Measurements from ENCODE around the gene AK5. TPM values are rescaled to one million over a fixed set of nuclear protein-coding genes. Genes with fewer than 3 reads are reported as not detected.

Gene AK5
- total RNA-seq, 2 experiments from 2014 or later: 5.6 to 7.0 TPM

DNA sequence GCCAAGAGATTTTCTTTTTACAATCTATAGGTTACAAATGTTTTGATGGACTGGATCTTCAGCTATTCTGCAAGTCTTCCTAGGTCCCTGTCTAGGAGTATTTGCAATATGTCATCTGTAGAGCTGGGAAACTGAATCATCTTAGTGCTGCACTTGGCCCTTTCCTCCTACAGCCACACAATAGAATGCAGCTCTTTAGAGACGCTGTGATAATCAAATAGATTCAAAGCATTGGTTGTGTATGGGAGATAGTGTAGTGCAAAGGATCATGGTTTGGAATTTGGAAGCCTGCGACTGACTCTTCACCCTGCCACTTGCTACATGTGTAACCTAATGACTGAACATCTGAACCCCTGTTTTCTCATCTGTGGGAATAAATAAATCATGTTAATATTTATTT is 93.7 kb downstream of the AK5 start:
- DNase-seq: no peak
- no peaks in the 10 kb centered on the region for H3K27me3 Mint-ChIP-seq
- H3K4me3 Mint-ChIP-seq: no peak overlapping the region
- no peaks in the 10 kb centered on the region for H3K36me3 Mint-ChIP-seq (ENCODE audit: low read depth)
- peaks cover 22% of the 10 kb centered on the region for H3K4me1 Mint-ChIP-seq
- ChIA-PET CTCF (no interaction called here), POLR2A (no interaction called here)
- peaks cover 3% of the 10 kb centered on the region for H3K9me3 Mint-ChIP-seq
- H3K27ac Mint-ChIP-seq: no peak overlapping the region

DNA sequence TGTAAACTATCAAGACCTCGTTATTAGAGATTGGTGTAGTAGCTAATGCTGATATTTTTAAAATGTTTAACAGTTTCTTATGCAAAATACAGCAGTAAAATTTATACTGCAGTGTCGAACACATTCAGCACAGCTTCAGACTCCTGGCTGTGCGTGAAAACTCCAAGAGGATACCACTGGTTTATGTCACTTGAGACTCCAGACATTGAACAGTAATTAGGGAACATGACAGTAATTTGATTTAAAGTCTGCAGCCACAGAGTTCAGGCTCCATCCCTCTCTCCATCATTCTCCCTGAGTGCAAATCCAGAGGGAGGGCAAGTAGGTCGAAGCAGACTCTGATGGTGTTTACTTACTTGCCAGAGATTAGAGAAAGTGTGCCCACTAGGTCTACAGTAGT is 94.2 kb downstream of the AK5 start:
- peaks cover 3% of the 10 kb centered on the region for H3K9me3 Mint-ChIP-seq
- H3K4me1 Mint-ChIP-seq: peaks cover 19% of the 10 kb centered on the region
- no peaks in the 10 kb centered on the region for H3K27me3 Mint-ChIP-seq
- POLR2A ChIA-PET: no interaction called here
- no peak overlapping the region for H3K27ac Mint-ChIP-seq
- no peaks in the 10 kb centered on the region for H3K36me3 Mint-ChIP-seq (ENCODE audit: low read depth)
- H3K4me3 Mint-ChIP-seq: no peak overlapping the region
- CTCF ChIA-PET: no interaction called here
- DNase-seq: no peak

GRCh38 chr1:77378723-77379535 is 97.1 kb downstream of the AK5 start:
- DNase-seq: no peak
- no peaks in the 10 kb centered on the region for H3K9me3 Mint-ChIP-seq
- H3K36me3 Mint-ChIP-seq (ENCODE audit: low read depth): no peaks in the 10 kb centered on the region
- no peak overlapping the region for H3K4me3 Mint-ChIP-seq
- POLR2A ChIA-PET: no interaction called here
- no peaks in the 10 kb centered on the region for H3K27me3 Mint-ChIP-seq
- H3K27ac Mint-ChIP-seq: no peak overlapping the region
- H3K4me1 Mint-ChIP-seq: peaks cover 14% of the 10 kb centered on the region
- CTCF ChIA-PET: no interaction called here

DNA sequence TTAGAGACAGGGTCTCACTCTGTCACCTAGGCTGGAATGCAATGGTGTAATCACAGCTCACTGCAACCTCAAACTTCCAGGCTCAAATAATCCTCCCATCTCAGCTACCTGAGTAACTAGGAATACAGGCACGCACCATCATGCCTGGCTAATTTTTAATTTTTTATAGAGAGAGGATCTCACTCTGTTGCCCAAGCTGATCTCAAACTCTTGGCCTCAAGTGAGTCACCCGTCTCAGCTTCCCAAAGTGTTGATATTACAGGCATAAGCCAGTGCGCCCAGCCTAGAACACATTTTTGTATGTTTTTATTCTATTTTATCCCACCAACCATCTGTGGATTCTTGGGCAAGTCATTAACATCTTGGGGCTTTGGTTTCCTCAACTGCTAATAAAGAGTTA is 100.5 kb downstream of the AK5 start:
- POLR2A ChIA-PET: no interaction called here
- Mint-ChIP-seq H3K4me3 (no peak overlapping the region), H3K36me3 (ENCODE audit: low read depth) (no peaks in the 10 kb centered on the region), H3K4me1 (peaks cover 17% of the 10 kb centered on the region), H3K27me3 (no peaks in the 10 kb centered on the region), H3K27ac (no peak overlapping the region), H3K9me3 (no peaks in the 10 kb centered on the region)
- DNase-seq: no peak
- CTCF ChIA-PET: no interaction called here

DNA sequence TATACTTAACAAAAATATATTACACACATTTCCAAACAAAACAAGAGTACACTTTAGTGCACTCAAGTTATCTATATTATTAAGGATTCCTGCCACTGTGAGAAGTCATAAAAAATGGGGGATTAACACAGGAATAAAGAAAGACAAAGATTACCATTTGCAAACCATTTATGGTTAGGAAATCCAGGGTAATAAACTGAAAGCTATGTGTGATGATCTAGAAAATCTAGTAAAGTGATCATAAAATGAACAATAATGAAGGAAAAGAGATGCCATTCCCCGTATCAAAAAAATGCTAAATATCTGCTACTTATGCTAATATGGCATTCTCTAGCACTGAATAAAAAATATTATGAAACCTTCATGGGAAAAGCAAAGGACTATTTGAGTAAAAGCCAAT is 101.4 kb downstream of the AK5 start:
- DNase-seq: no peak
- H3K9me3 Mint-ChIP-seq: no peaks in the 10 kb centered on the region
- ChIA-PET CTCF (no interaction called here), POLR2A (no interaction called here)
- H3K36me3 Mint-ChIP-seq (ENCODE audit: low read depth): no peaks in the 10 kb centered on the region
- no peak overlapping the region for H3K4me3 Mint-ChIP-seq
- H3K27me3 Mint-ChIP-seq: no peaks in the 10 kb centered on the region
- H3K4me1 Mint-ChIP-seq: peaks cover 21% of the 10 kb centered on the region
- H3K27ac Mint-ChIP-seq: no peak overlapping the region

DNA sequence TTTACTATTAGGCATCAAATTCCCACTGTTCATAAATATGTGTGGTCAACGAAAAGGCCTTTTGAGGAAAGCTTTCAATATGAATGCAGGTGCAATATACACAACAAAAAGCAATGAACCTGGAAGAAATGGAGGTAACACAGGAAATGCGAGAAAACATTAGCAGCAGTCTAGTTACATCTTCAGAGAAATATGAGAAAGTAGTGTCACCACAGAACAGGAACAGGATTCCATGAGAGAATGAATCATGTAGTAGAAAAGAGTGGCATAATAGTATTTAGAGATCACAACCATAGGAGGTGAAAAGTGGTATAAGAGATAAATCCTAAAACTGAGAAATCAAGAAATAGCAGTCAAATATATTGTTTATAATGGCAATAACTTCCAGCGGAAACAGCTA is 103.7 kb downstream of the AK5 start:
- ChIA-PET CTCF (no interaction called here), POLR2A (no interaction called here)
- Mint-ChIP-seq H3K9me3 (no peaks in the 10 kb centered on the region), H3K27ac (no peak overlapping the region), H3K4me3 (no peak overlapping the region), H3K36me3 (ENCODE audit: low read depth) (no peaks in the 10 kb centered on the region), H3K27me3 (no peaks in the 10 kb centered on the region), H3K4me1 (peaks cover 11% of the 10 kb centered on the region)
- no peak for DNase-seq

GRCh38 chr1:77386276-77386675 is 104.5 kb downstream of the AK5 start:
- CTCF ChIA-PET: no interaction called here
- Mint-ChIP-seq H3K27me3 (no peaks in the 10 kb centered on the region), H3K27ac (no peak overlapping the region), H3K4me1 (peaks cover 11% of the 10 kb centered on the region), H3K4me3 (no peak overlapping the region), H3K36me3 (ENCODE audit: low read depth) (no peaks in the 10 kb centered on the region), H3K9me3 (no peaks in the 10 kb centered on the region)
- DNase-seq: no peak
- POLR2A ChIA-PET: no interaction called here

DNA sequence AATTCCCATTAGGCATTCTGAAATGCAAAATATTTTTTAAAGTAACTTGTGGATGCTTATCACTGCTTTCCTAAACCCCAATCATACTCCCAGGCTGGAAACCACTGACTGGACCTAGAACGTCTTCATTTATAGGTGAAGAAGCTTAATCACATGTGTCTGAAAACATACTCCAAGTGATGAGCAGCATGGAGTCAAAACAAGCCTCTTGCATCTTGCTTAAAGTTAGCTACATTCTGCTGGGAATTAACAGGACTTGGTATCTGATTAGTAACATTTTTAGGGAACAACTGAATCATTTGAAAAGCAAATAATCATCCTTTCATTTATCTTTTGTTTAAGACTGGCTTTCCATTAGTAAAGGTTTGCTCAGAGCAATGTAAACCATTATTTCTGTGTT is 105.7 kb downstream of the AK5 start:
- no peak for DNase-seq
- CTCF ChIA-PET: interaction anchor here (0.5 kb wide), 1 partner anchor 803 kb away, joined by 3 read pairs; no protein-coding TSS in a partner anchor
- Mint-ChIP-seq H3K4me3 (no peak overlapping the region), H3K36me3 (ENCODE audit: low read depth) (no peaks in the 10 kb centered on the region), H3K9me3 (no peaks in the 10 kb centered on the region), H3K4me1 (peaks cover 11% of the 10 kb centered on the region), H3K27ac (no peak overlapping the region), H3K27me3 (no peaks in the 10 kb centered on the region)
- POLR2A ChIA-PET: no interaction called here

- H3K4me1 Mint-ChIP-seq: peaks cover 11% of the 10 kb centered on the region
- H3K27me3 Mint-ChIP-seq: no peaks in the 10 kb centered on the region
- POLR2A ChIA-PET: no interaction called here
- H3K36me3 Mint-ChIP-seq (ENCODE audit: low read depth): no peaks in the 10 kb centered on the region
- DNase-seq: no peak
- H3K27ac Mint-ChIP-seq: no peak overlapping the region
- CTCF ChIA-PET: no interaction called here
- H3K9me3 Mint-ChIP-seq: no peaks in the 10 kb centered on the region
- no peak overlapping the region for H3K4me3 Mint-ChIP-seq
These were observed 106.8 kb downstream of the AK5 start for GRCh38 chr1:77388661-77389060.

GRCh38 chr1:77392486-77392885 is 110.7 kb downstream of the AK5 start:
- no peaks in the 10 kb centered on the region for H3K27me3 Mint-ChIP-seq
- no peaks in the 10 kb centered on the region for H3K36me3 Mint-ChIP-seq (ENCODE audit: low read depth)
- DNase-seq: no peak
- no peaks in the 10 kb centered on the region for H3K9me3 Mint-ChIP-seq
- H3K27ac Mint-ChIP-seq: no peak overlapping the region
- peaks cover 7% of the 10 kb centered on the region for H3K4me1 Mint-ChIP-seq
- no peak overlapping the region for H3K4me3 Mint-ChIP-seq
- ChIA-PET CTCF (interaction anchor here (0.8 kb wide), 1 partner anchor 19 kb away, joined by 4 read pairs; no protein-coding TSS in a partner anchor), POLR2A (no interaction called here)

- no peak overlapping the region for H3K4me3 Mint-ChIP-seq
- no peaks in the 10 kb centered on the region for H3K36me3 Mint-ChIP-seq (ENCODE audit: low read depth)
- H3K9me3 Mint-ChIP-seq: no peaks in the 10 kb centered on the region
- ChIA-PET POLR2A (no interaction called here), CTCF (interaction anchor here (0.7 kb wide), 1 partner anchor 156 kb away, joined by 3 read pairs; no protein-coding TSS in a partner anchor)
- DNase-seq: no peak
- no peaks in the 10 kb centered on the region for H3K27me3 Mint-ChIP-seq
- H3K4me1 Mint-ChIP-seq: no peaks in the 10 kb centered on the region
- H3K27ac Mint-ChIP-seq: no peak overlapping the region
These were observed 112.3 kb downstream of the AK5 start for GRCh38 chr1:77394166-77394565.

DNA sequence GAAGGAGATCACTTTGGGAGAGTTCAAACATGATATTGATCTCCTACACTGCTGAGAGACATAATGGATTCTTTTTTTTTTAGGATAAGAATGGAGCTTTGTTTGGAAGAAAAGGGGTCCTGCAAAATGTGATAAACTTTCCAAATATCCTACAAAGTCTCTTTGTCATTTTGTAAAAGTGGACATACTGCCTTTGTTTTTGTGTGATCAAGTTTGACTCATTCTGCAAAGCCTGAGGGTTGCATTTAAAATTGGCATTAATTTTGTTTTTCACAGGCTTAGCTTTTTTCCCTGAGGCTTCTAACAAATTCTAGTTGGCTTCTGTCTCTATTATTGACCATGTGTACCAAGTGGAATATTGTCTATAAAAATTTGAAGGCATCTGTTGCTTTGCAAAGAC is 113.2 kb downstream of the AK5 start:
- Mint-ChIP-seq H3K36me3 (ENCODE audit: low read depth) (no peaks in the 10 kb centered on the region), H3K4me3 (no peak overlapping the region), H3K27ac (no peak overlapping the region), H3K9me3 (no peaks in the 10 kb centered on the region), H3K4me1 (no peaks in the 10 kb centered on the region), H3K27me3 (no peaks in the 10 kb centered on the region)
- CTCF ChIA-PET: interaction anchor here (0.7 to 1.1 kb wide), 2 partner anchors 11 to 155 kb away, joined by 3 read pairs; no protein-coding TSS in a partner anchor
- POLR2A ChIA-PET: no interaction called here
- no peak for DNase-seq

GRCh38 chr1:77398152-77398551 is 116.3 kb downstream of the AK5 start:
- no peak overlapping the region for H3K4me3 Mint-ChIP-seq
- DNase-seq: no peak
- ChIA-PET POLR2A (no interaction called here), CTCF (no interaction called here)
- no peaks in the 10 kb centered on the region for H3K9me3 Mint-ChIP-seq
- H3K27ac Mint-ChIP-seq: no peak overlapping the region
- no peaks in the 10 kb centered on the region for H3K4me1 Mint-ChIP-seq
- H3K36me3 Mint-ChIP-seq (ENCODE audit: low read depth): no peaks in the 10 kb centered on the region
- H3K27me3 Mint-ChIP-seq: no peaks in the 10 kb centered on the region
